Right cardiac atrium (tissue), 5 donors: ENCODE results near the gene PHACTR2. TPM values are rescaled to one million over a fixed set of nuclear protein-coding genes. Genes with fewer than 3 reads are reported as not detected.
A peak's percentile ranks its signal among the peaks of the same experiment; 100 is the strongest.
"Not testable (repeated sequence)": the region's sequence is repeated elsewhere in the genome, so short reads cannot be mapped to it uniquely, and the experiment has no call there.

ENCODE experiments used
- ATAC-seq, 2 donors: fragments of 200-7000 bp; cut with Tn5 transposase; one replicate each; pipeline versions ENCODE4 v1.8.0 to v1.9.1; 2020; ENCODE audit warnings: moderate library complexity in 2 of 2, mild to moderate bottlenecking in 1 of 2
- DNase-seq, 3 donors: peaks; one replicate each; pipeline ENCODE4 v3.0.0-alpha.2; 2020
- H3K27ac ChIP-seq: one replicate; pipeline ENCODE4 v1.5.1; 2013; ENCODE audit warnings: mild to moderate bottlenecking, low read length, control low read depth, moderate library complexity
- H3K27me3 ChIP-seq: one replicate; pipeline ENCODE4 v1.6.1; 2013; ENCODE audit not compliant: control insufficient read depth, insufficient read depth
- H3K4me1 ChIP-seq: one replicate; pipeline ENCODE4 v1.6.1; 2013; ENCODE audit warnings: low read length; ENCODE audit not compliant: control insufficient read depth, insufficient read depth
- H3K4me3 ChIP-seq: one replicate; pipeline ENCODE4 v1.5.1; 2013; ENCODE audit warnings: low read length, control low read depth
- H3K9me3 ChIP-seq: one replicate; pipeline ENCODE4 v1.6.1; 2013; ENCODE audit warnings: low read length; ENCODE audit not compliant: control insufficient read depth
- WGBS: extraction: QIAGEN DNeasy Blood & Tissue Kit; methylation state at CpG from one replicate; pipeline ENCODE4 v1.1.7; 2013; 5-methylcytosine and 5-hydroxymethylcytosine counted together
- intact Hi-C, 4 donors: fragments of 100-400 bp; cut with DNase I; formaldehyde crosslinking; loops; one replicate each; pipeline versions ENCODE4 v1.11.0 to v1.14.0; 2022 to 2023
- long read RNA-seq, 4 donors: library from polyadenylated mRNA; unstranded; transcript quantifications; one replicate each; pipeline ENCODE4 v2.0.0, GENCODE V29; 2020 to 2021
- polyA plus RNA-seq: library from polyadenylated mRNA; stranded (reverse); fragments of 200-250 nt; gene quantifications from one replicate; pipeline ENCODE4 v1.2.3, GENCODE V29; 2013
- total RNA-seq, 4 donors: library from RNA; stranded (reverse); fragmentation: NEBNext Ultra II Directional; extraction: Animal tissue kit (Norgen Biotek cat#: 25700); gene quantifications; one replicate each; pipeline ENCODE4 v1.2.1, GENCODE V29; 2021
- donor health status: healthy with polysubstance abuse.
- donor health status: DM: no; HTN: yes; CAD: no.
- donor health status: DM: no; HTN: no; CAD: no.
- donor health status: DM: no; HTN: yes; CAD: no; lungs with severe emphysema.
- donor health status: DM: yes; HTN: yes; CAD: no.

PHACTR2 gene
- 10 to 100 TPM; 47.3 to 75.7 (median 59.9) TPM for total RNA-seq
- 10.7 TPM for polyA plus RNA-seq
- long read RNA-seq, donor 1, full-length matches to known transcripts = 52 of 94 reads
- long read RNA-seq, donor 1, partial matches to known transcripts = 35 of 94 reads
- long read RNA-seq, donor 1, other reads (novel, unspliced or antisense) = 7 of 94 reads
- long read RNA-seq, donor 2, full-length matches to known transcripts = 8 of 11 reads
- long read RNA-seq, donor 2, partial matches to known transcripts = 2 of 11 reads
- long read RNA-seq, donor 2, other reads (novel, unspliced or antisense) = 1 of 11 reads
- long read RNA-seq, donor 3, full-length matches to known transcripts = 60 of 173 reads
- long read RNA-seq, donor 3, partial matches to known transcripts = 98 of 173 reads
- long read RNA-seq, donor 3, other reads (novel, unspliced or antisense) = 15 of 173 reads
- long read RNA-seq, donor 4, full-length matches to known transcripts = 12 of 16 reads
- long read RNA-seq, donor 4, partial matches to known transcripts = 2 of 16 reads
- long read RNA-seq, donor 4, other reads (novel, unspliced or antisense) = 2 of 16 reads

GRCh38 chr6:143677891-143678791 is at the start of gene PHACTR2:
Gene PHACTR2, plus strand, starts transcription at chr6:143677965. Its CDS starts 199 bp downstream, at chr6:143678164.
- Histone ChIP-seq H3K4me3 (peak within 1 kb of the TSS; percentile 95), H3K4me1 (peaks cover 4% of the 10 kb centered on the region), H3K9me3 (no peaks in the 10 kb centered on the region), H3K27ac (peak within 1 kb of the TSS; percentile 100), H3K27me3 (no peaks in the 10 kb centered on the region)
- 1% methylated on average over 69 of the region's 69 CpGs for WGBS
- DNase-seq (peak; percentile 84 to 93 (median 92)), ATAC-seq (peak; percentile 95)
- intact Hi-C loops = loop anchor here in 2 of 4 donors (5.0 to 10.0 kb wide), 4 partner anchors 67 to 167 kb away; partner anchors contain the start of gene LTV1 (in 2 of the 2)

GRCh38 chr6:143629104-143630080 is 48.4 kb upstream of the PHACTR2 start:
- intact Hi-C loops = no loop called here
- 82% methylated on average over 12 of the region's 12 CpGs for WGBS
- ATAC-seq (no peak), DNase-seq (no peak)
- Histone ChIP-seq H3K4me3 (no peak overlapping the region), H3K27me3 (no peaks in the 10 kb centered on the region), H3K9me3 (no peaks in the 10 kb centered on the region), H3K4me1 (no peaks in the 10 kb centered on the region), H3K27ac (no peak overlapping the region)

GRCh38 chr6:143631196-143631595 is 46.6 kb upstream of the PHACTR2 start:
- intact Hi-C loops, H3K4me1 ChIP-seq, H3K27me3 ChIP-seq, H3K9me3 ChIP-seq, ATAC-seq, DNase-seq, H3K4me3 ChIP-seq, H3K27ac ChIP-seq: not testable (repeated sequence)
- WGBS = 90% methylated on average over 4 of the region's 4 CpGs

DNA sequence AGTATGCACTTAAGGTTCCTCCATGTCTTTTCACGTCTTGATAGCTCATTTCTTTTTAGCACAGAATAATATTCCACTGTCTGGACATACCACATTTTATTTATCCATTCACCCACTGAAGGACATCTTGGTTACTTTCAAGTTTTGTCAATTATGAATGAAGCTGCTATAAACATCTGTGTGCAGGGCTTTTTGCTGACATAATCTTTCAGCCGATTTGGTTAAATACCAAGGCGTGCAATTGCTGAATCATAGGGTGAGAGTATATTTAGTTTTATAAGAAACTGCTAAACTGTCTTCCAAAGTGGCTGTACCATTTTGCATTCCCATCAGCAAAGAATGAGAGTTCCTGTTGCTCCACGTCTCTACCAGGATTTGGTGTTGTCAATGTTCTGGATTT is 44.9 kb upstream of the PHACTR2 start:
- DNase-seq (no peak), ATAC-seq (no peak)
- WGBS = 94% methylated on average over 4 of the region's 4 CpGs
- Histone ChIP-seq H3K4me1 (peaks cover 4% of the 10 kb centered on the region), H3K27me3 (no peaks in the 10 kb centered on the region), H3K27ac (no peak overlapping the region), H3K4me3 (no peak overlapping the region), H3K9me3 (no peaks in the 10 kb centered on the region)
- intact Hi-C loops = no loop called here

DNA sequence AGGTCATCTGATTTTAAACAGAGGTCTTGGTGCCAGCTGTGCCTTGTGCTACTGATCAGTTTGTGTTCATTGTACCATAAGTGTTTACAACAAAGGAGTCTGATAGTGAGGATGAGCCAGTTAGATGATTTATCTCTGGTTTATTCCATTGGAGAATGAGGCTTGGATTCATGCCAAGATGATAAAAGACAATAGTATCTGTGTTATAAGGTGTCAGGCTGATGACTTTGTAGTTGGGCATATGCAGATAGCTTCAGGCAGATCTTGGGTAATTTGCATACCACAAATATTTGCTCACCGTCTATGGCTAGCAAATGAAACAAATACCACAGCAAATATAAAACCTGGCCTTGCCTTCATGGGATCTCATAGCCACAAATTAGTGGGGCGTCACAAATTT is 43.3 kb upstream of the PHACTR2 start:
- no peak overlapping the region for H3K27ac ChIP-seq
- H3K9me3 ChIP-seq = no peaks in the 10 kb centered on the region
- intact Hi-C loops = no loop called here
- ATAC-seq (no peak), DNase-seq (no peak)
- WGBS = 76% methylated on average over 2 of the region's 2 CpGs
- H3K27me3 ChIP-seq = no peaks in the 10 kb centered on the region
- peaks cover 4% of the 10 kb centered on the region for H3K4me1 ChIP-seq
- no peak overlapping the region for H3K4me3 ChIP-seq

GRCh38 chr6:143637691-143638090 is 40.1 kb upstream of the PHACTR2 start:
- DNase-seq (no peak), ATAC-seq (no peak)
- intact Hi-C loops = no loop called here
- H3K4me1 ChIP-seq = peaks cover 4% of the 10 kb centered on the region
- H3K27me3 ChIP-seq = no peaks in the 10 kb centered on the region
- H3K27ac ChIP-seq = no peak overlapping the region
- WGBS = 64% methylated on average over 3 of the region's 3 CpGs
- no peaks in the 10 kb centered on the region for H3K9me3 ChIP-seq
- H3K4me3 ChIP-seq = no peak overlapping the region

DNA sequence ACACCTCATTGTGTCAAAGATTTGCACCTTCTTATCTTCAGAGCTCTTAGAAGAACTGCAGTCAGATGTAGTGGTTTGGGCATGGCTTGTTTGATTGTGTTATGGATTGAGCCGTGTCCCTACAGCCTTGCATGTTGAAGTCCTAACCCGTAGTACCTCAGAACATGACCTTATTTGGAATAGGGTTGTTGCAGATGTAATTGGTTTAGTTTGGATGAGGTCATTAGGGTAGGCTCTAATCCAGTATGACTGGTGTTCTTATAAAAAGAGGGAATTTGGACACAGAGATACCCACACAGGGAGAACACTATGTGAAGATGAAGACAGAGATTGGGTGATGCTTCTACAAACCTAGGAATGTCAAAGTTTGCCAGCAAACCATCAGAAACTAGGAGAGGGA is 35.4 kb upstream of the PHACTR2 start:
- DNase-seq (no peak), ATAC-seq (no peak)
- intact Hi-C loops = no loop called here
- no peak overlapping the region for H3K4me3 ChIP-seq
- H3K4me1 ChIP-seq = peaks cover 4% of the 10 kb centered on the region
- H3K9me3 ChIP-seq = no peaks in the 10 kb centered on the region
- H3K27me3 ChIP-seq = no peaks in the 10 kb centered on the region
- 87% methylated on average over 2 of the region's 2 CpGs for WGBS
- no peak overlapping the region for H3K27ac ChIP-seq

- H3K27ac ChIP-seq = no peak overlapping the region
- intact Hi-C loops = no loop called here
- H3K4me3 ChIP-seq = no peak overlapping the region
- no peaks in the 10 kb centered on the region for H3K27me3 ChIP-seq
- H3K9me3 ChIP-seq = no peaks in the 10 kb centered on the region
- WGBS = 79% methylated on average over 3 of the region's 3 CpGs
- DNase-seq = no peak
- no peak for ATAC-seq
- H3K4me1 ChIP-seq = no peaks in the 10 kb centered on the region
These were observed 30.6 kb upstream of the PHACTR2 start for GRCh38 chr6:143647191-143647590.

- ATAC-seq = no peak
- Histone ChIP-seq H3K4me1 (no peaks in the 10 kb centered on the region), H3K9me3 (no peaks in the 10 kb centered on the region), H3K27ac (no peak overlapping the region), H3K27me3 (no peaks in the 10 kb centered on the region), H3K4me3 (no peak overlapping the region)
- WGBS = 82% methylated on average over 6 of the region's 6 CpGs
- intact Hi-C loops = no loop called here
- no peak for DNase-seq
These were observed 30.0 kb upstream of the PHACTR2 start for GRCh38 chr6:143647732-143648131.

DNA sequence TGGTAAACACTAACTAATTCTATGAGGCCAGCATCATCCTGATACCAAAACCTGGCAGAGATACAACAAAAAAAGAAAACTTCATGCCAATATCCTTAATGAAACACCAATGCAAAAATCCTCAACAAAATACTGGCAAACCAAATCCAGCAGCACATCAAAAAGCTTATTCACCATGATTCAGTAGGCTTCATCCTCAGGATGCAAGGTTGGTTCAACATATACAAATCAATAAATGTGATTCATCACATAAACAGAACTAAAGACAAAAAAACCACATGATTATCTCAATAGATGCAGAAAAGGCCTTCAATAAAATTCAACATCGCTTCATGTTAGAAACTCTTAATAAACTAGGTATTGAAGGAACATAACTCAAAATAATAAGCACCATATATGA is 28.4 kb upstream of the PHACTR2 start:
- H3K9me3 ChIP-seq, ATAC-seq, H3K4me1 ChIP-seq, H3K27me3 ChIP-seq, intact Hi-C loops, DNase-seq, H3K27ac ChIP-seq, H3K4me3 ChIP-seq: not testable (repeated sequence)
- WGBS = 99% methylated on average over 1 of the region's 1 CpG
